ENCODE data around the gene RTKN. TPM values are rescaled to one million over a fixed set of nuclear protein-coding genes. Genes with fewer than 3 reads are reported as not detected.
A peak's percentile ranks its signal among the peaks of the same experiment; 100 is the strongest.
"Not testable (repeated sequence)": the region's sequence is repeated elsewhere in the genome, so short reads cannot be mapped to it uniquely, and the experiment has no call there.

The RTKN gene
- total RNA-seq, 1 donor from 2014 or later, result 88.7 TPM

- Mint-ChIP-seq H3K36me3 (ENCODE audit: unreplicated experiment) (no peaks in the 10 kb centered on the region), H3K27ac (ENCODE audit: unreplicated experiment) (no peak overlapping the region), H3K27me3 (ENCODE audit: unreplicated experiment) (peaks cover 5% of the 10 kb centered on the region), H3K4me1 (ENCODE audit: low read depth, unreplicated experiment) (peaks cover 3% of the 10 kb centered on the region), H3K4me3 (ENCODE audit: unreplicated experiment) (peak overlapping the region; percentile 20), H3K9me3 (ENCODE audit: unreplicated experiment) (peaks cover 4% of the 10 kb centered on the region)
- no peak for TF ChIP-seq CTCF (IDR thresholded peaks at IDR 0.05; ENCODE audit: partially characterized antibody, unreplicated experiment)
- no peak for DNase-seq
Observed at GRCh38 chr2:74444498-74445318, 3.0 kb upstream of the RTKN start.

- not testable (repeated sequence) for DNase-seq; H3K36me3 Mint-ChIP-seq (ENCODE audit: unreplicated experiment); H3K27me3 Mint-ChIP-seq (ENCODE audit: unreplicated experiment); H3K9me3 Mint-ChIP-seq (ENCODE audit: unreplicated experiment)
- Mint-ChIP-seq H3K27ac (ENCODE audit: unreplicated experiment) (peak overlapping the region; percentile 88), H3K4me3 (ENCODE audit: unreplicated experiment) (peak overlapping the region; percentile 89), H3K4me1 (ENCODE audit: low read depth, unreplicated experiment) (peaks cover 20% of the 10 kb centered on the region)
Observed at GRCh38 chr2:74442483-74443297, 953 bp upstream of the RTKN start.

GRCh38 chr2:74441170-74441689, 507 bp downstream of the RTKN start:
- H3K4me3 Mint-ChIP-seq (ENCODE audit: unreplicated experiment), result peak overlapping the region; percentile 95
- peak overlapping the region; percentile 98 for H3K27ac Mint-ChIP-seq (ENCODE audit: unreplicated experiment)
- no peak for DNase-seq
- H3K27me3 Mint-ChIP-seq (ENCODE audit: unreplicated experiment), result peaks cover 9% of the 10 kb centered on the region
- H3K9me3 Mint-ChIP-seq (ENCODE audit: unreplicated experiment), result peaks cover 12% of the 10 kb centered on the region
- H3K4me1 Mint-ChIP-seq (ENCODE audit: low read depth, unreplicated experiment), result peaks cover 27% of the 10 kb centered on the region
- no peak for TF ChIP-seq CTCF (IDR thresholded peaks at IDR 0.05; ENCODE audit: partially characterized antibody, unreplicated experiment)
- H3K36me3 Mint-ChIP-seq (ENCODE audit: unreplicated experiment), result no peaks in the 10 kb centered on the region

- Mint-ChIP-seq H3K4me1 (ENCODE audit: low read depth, unreplicated experiment) (peaks cover 27% of the 10 kb centered on the region), H3K27me3 (ENCODE audit: unreplicated experiment) (peaks cover 12% of the 10 kb centered on the region), H3K9me3 (ENCODE audit: unreplicated experiment) (peaks cover 14% of the 10 kb centered on the region), H3K36me3 (ENCODE audit: unreplicated experiment) (no peaks in the 10 kb centered on the region), H3K4me3 (ENCODE audit: unreplicated experiment) (peak overlapping the region; percentile 95), H3K27ac (ENCODE audit: unreplicated experiment) (peak overlapping the region; percentile 99)
- DNase-seq, result peak; percentile 93
- TF ChIP-seq CTCF (IDR thresholded peaks at IDR 0.05; ENCODE audit: partially characterized antibody, unreplicated experiment), result no peak
Observed at GRCh38 chr2:74440378-74441169, 1.2 kb downstream of the RTKN start.

GRCh38 chr2:74439803-74440377, 1.8 kb downstream of the RTKN start:
- no peak for TF ChIP-seq CTCF (IDR thresholded peaks at IDR 0.05; ENCODE audit: partially characterized antibody, unreplicated experiment)
- peak overlapping the region; percentile 99 for H3K27ac Mint-ChIP-seq (ENCODE audit: unreplicated experiment)
- H3K4me3 Mint-ChIP-seq (ENCODE audit: unreplicated experiment), result peak overlapping the region; percentile 95
- peaks cover 14% of the 10 kb centered on the region for H3K9me3 Mint-ChIP-seq (ENCODE audit: unreplicated experiment)
- no peaks in the 10 kb centered on the region for H3K36me3 Mint-ChIP-seq (ENCODE audit: unreplicated experiment)
- peaks cover 13% of the 10 kb centered on the region for H3K27me3 Mint-ChIP-seq (ENCODE audit: unreplicated experiment)
- peak; percentile 74 for DNase-seq
- peaks cover 27% of the 10 kb centered on the region for H3K4me1 Mint-ChIP-seq (ENCODE audit: low read depth, unreplicated experiment)
